Measurements from ENCODE around the gene AFF3. TPM values are rescaled to one million over a fixed set of nuclear protein-coding genes. Genes with fewer than 3 reads are reported as not detected.

The AFF3 gene
- total and polyA plus RNA-seq, 2 of the 13 experiments (the other 11 are each of a cell fraction or from before 2014, with no cell fraction given) = not detected

GRCh38 chr2:99565227-99565626 lies 577.2 kb downstream of the AFF3 start:
- no peaks in the 10 kb centered on the region for H3K36me3 ChIP-seq (replicated peaks in 1 of 2; ENCODE audit: control insufficient read depth in 1 of 2, insufficient read depth in 2 of 2, low read length in 2 of 2)
- ATAC-seq = no peak
- no peaks in the 10 kb centered on the region for H3K9me3 ChIP-seq (ENCODE audit: low read length)
- no peak for DNase-seq (ENCODE audit: low spot score)
- 24% methylated on average over 7 of the region's 7 CpGs for WGBS (ENCODE audit: low lambda C conversion rate)
- no peak overlapping the region for H3K4me2 ChIP-seq (ENCODE audit: low read depth, low read length)
- H3K4me3 ChIP-seq (replicated peaks in 1 of 3; ENCODE audit: insufficient read depth in 1 of 3, low read depth in 2 of 3, low read length in 3 of 3) = no peak overlapping the region
- intact Hi-C loops (cut with micrococcal nuclease; ENCODE audit: unreplicated experiment) (no loop called here), in situ Hi-C loops (cut with HindIII; ENCODE audit: extremely low pct_ligation_motif_present, low pct_unique_long_range_greater_than_20kb) (loop anchor here (25.0 kb wide), 1 partner anchor 822 kb away; no protein-coding TSS in a partner anchor)
- POLR2A ChIA-PET = no interaction called here
- BruUV-seq (replicated peaks) = no TSS peak
- H3K27ac ChIP-seq (ENCODE audit: extremely low read length, insufficient read depth, low read length) = no peak overlapping the region
- no peak for FAIRE-seq
- no peaks in the 10 kb centered on the region; a peak in 1 of 5 replicates for H3K27me3 ChIP-seq (ENCODE audit: control insufficient read depth in 1 of 2, insufficient read depth in 2 of 2, low read length in 2 of 2)
- H3K4me1 ChIP-seq (ENCODE audit: insufficient read depth, low read length) = no peaks in the 10 kb centered on the region
- no peak overlapping the region for H3K9ac ChIP-seq (ENCODE audit: insufficient read depth, low read depth, low read length)
- H4K20me1 ChIP-seq (ENCODE audit: insufficient read depth, low read length) = no peaks in the 10 kb centered on the region
- H3K79me2 ChIP-seq (ENCODE audit: insufficient read depth, low read length) = no peaks in the 10 kb centered on the region
- H2AFZ ChIP-seq (ENCODE audit: low read length) = no peak overlapping the region
- TF ChIP-seq HIVEP1 (CRISPR knock-in tag; IDR thresholded peaks at IDR 0.05) (no peak), KDM5B (CRISPR knock-in tag; IDR thresholded peaks at IDR 0.05; ENCODE audit: borderline replicate concordance) (no peak), ZNF354B (CRISPR knock-in tag; IDR thresholded peaks at IDR 0.05) (no peak), HNF4A (CRISPR knock-in tag; IDR thresholded peaks at IDR 0.05) (no peak), ZNF382 (CRISPR knock-in tag; IDR thresholded peaks at IDR 0.05; ENCODE audit: borderline replicate concordance) (no peak), ZNF619 (CRISPR knock-in tag; IDR thresholded peaks at IDR 0.05) (no peak), FOXP1 (IDR thresholded peaks at IDR 0.05) (no peak), FOXP1 (CRISPR knock-in tag; IDR thresholded peaks at IDR 0.05) (no peak)
- CTCF ChIA-PET (ENCODE audit: low intra/inter-chr PET ratio, low total read pairs) = no interaction called here

GRCh38 chr2:99562516-99562915 lies 579.9 kb downstream of the AFF3 start:
- peaks cover 3% of the 10 kb centered on the region; the same call in 1 of the 2 replicates for H4K20me1 ChIP-seq (ENCODE audit: insufficient read depth, low read length)
- ChIA-PET CTCF (ENCODE audit: low intra/inter-chr PET ratio, low total read pairs) (no interaction called here), POLR2A (no interaction called here)
- no peaks in the 10 kb centered on the region for H3K79me2 ChIP-seq (ENCODE audit: insufficient read depth, low read length)
- FAIRE-seq = no peak
- no peak for ATAC-seq
- no peak for DNase-seq (ENCODE audit: low spot score)
- H3K4me2 ChIP-seq (ENCODE audit: low read depth, low read length) = no peak overlapping the region
- WGBS (ENCODE audit: low lambda C conversion rate) = 28% methylated on average over 2 of the region's 2 CpGs
- no peak overlapping the region for H3K27ac ChIP-seq (ENCODE audit: extremely low read length, insufficient read depth, low read length)
- no peak overlapping the region for H2AFZ ChIP-seq (ENCODE audit: low read length)
- H3K9me3 ChIP-seq (ENCODE audit: low read length) = no peaks in the 10 kb centered on the region
- H3K36me3 ChIP-seq (replicated peaks in 1 of 2; ENCODE audit: control insufficient read depth in 1 of 2, insufficient read depth in 2 of 2, low read length in 2 of 2) = no peaks in the 10 kb centered on the region
- H3K9ac ChIP-seq (ENCODE audit: insufficient read depth, low read depth, low read length) = no peak overlapping the region
- in situ Hi-C loops (cut with HindIII; ENCODE audit: extremely low pct_ligation_motif_present, low pct_unique_long_range_greater_than_20kb) = loop anchor here (25.0 kb wide), 1 partner anchor 825 kb away; no protein-coding TSS in a partner anchor
- no peak for TF ChIP-seq PAWR (CRISPR knock-in tag; IDR thresholded peaks at IDR 0.05; ENCODE audit: borderline replicate concordance)
- no peak for TF ChIP-seq BHLHE40 (IDR thresholded peaks at IDR 0.05; ENCODE audit: low read length)
- TF ChIP-seq ZNF180 (CRISPR knock-in tag; IDR thresholded peaks at IDR 0.05; ENCODE audit: borderline replicate concordance, low read depth) = no peak
- TF ChIP-seq TEAD2 (CRISPR knock-in tag; IDR thresholded peaks at IDR 0.05) = no peak
- no peak for TF ChIP-seq KDM5B (CRISPR knock-in tag; IDR thresholded peaks at IDR 0.05; ENCODE audit: borderline replicate concordance)
- no peak for TF ChIP-seq NFYB (CRISPR knock-in tag; IDR thresholded peaks at IDR 0.05)
- intact Hi-C loops (cut with micrococcal nuclease; ENCODE audit: unreplicated experiment) = no loop called here
- no peaks in the 10 kb centered on the region for H3K4me1 ChIP-seq (ENCODE audit: insufficient read depth, low read length)
- H3K4me3 ChIP-seq (replicated peaks in 1 of 3; ENCODE audit: insufficient read depth in 1 of 3, low read depth in 2 of 3, low read length in 3 of 3) = no peak overlapping the region
- no peaks in the 10 kb centered on the region for H3K27me3 ChIP-seq (ENCODE audit: control insufficient read depth in 1 of 2, insufficient read depth in 2 of 2, low read length in 2 of 2)
- BruUV-seq (replicated peaks) = no TSS peak

Data from HepG2 (cell line).